Skin epidermis (tissue), 12 donors: ENCODE results near the gene CCDC90B.
"Not testable (repeated sequence)": the region's sequence is repeated elsewhere in the genome, so short reads cannot be mapped to it uniquely, and the experiment has no call there.

Experiments used
- H3K27ac ChIP-seq, 21 experiments: fragments of 200-600 bp; sonication (generic) in 11 of 21; one replicate each; pipeline ENCODE4 v1.5.0; 2020; ENCODE audit warnings: mild to moderate bottlenecking in 3 of 21, inconsistent platforms in 2 of 21, moderate library complexity in 2 of 21
- H3K4me3 ChIP-seq, 7 experiments: fragments of 200-600 bp; sonication (generic) in 2 of 7; one replicate each; pipeline ENCODE4 v1.5.0; 2020; ENCODE audit warnings: inconsistent platforms in 2 of 7, mild to moderate bottlenecking in 2 of 7, moderate library complexity in 1 of 7

Gene CCDC90B

GRCh38 chr11:83285771-83286528 is at the start of gene CCDC90B:
Gene CCDC90B (minus strand): TSS chr11:83286367. CDS start chr11:83285972, 395 bp downstream.
- H3K4me3 ChIP-seq: peak within 1 kb of the TSS; percentile 61 to 84 (median 71)
- peak within 1 kb of the TSS; percentile 78 to 99 (median 95) for H3K27ac ChIP-seq

- Histone ChIP-seq H3K27ac (no peak overlapping the region), H3K4me3 (no peak overlapping the region)
Measured at GRCh38 chr11:83335446-83336070, 49.4 kb upstream of the CCDC90B start.

- Histone ChIP-seq H3K27ac (no peak overlapping the region), H3K4me3 (no peak overlapping the region)
Measured at GRCh38 chr11:83330303-83330702, 44.1 kb upstream of the CCDC90B start.

- no peak overlapping the region for H3K4me3 ChIP-seq
- no peak overlapping the region for H3K27ac ChIP-seq
Measured at GRCh38 chr11:83326326-83326725, 40.2 kb upstream of the CCDC90B start.

GRCh38 chr11:83319346-83319745 is 33.2 kb upstream of the CCDC90B start:
- Histone ChIP-seq H3K27ac (no peak overlapping the region), H3K4me3 (no peak overlapping the region)

GRCh38 chr11:83318931-83319330 is 32.8 kb upstream of the CCDC90B start:
- no peak overlapping the region for H3K4me3 ChIP-seq
- no peak overlapping the region for H3K27ac ChIP-seq

- Histone ChIP-seq H3K27ac (no peak overlapping the region), H3K4me3 (no peak overlapping the region)
Measured at GRCh38 chr11:83317757-83318690, 31.9 kb upstream of the CCDC90B start.

- H3K4me3 ChIP-seq: not testable (repeated sequence)
- peak overlapping the region in 3 of 21 experiments; percentile 8 to 63 (median 41) for H3K27ac ChIP-seq
Measured at GRCh38 chr11:83316897-83317268, 30.7 kb upstream of the CCDC90B start.

- not testable (repeated sequence) for H3K4me3 ChIP-seq
- peak overlapping the region in 3 of 21 experiments; percentile 8 to 63 (median 41) for H3K27ac ChIP-seq
Measured at GRCh38 chr11:83316143-83316896, 30.2 kb upstream of the CCDC90B start.

- Histone ChIP-seq H3K27ac (no peak overlapping the region), H3K4me3 (no peak overlapping the region)
Measured at GRCh38 chr11:83312430-83312829, 26.3 kb upstream of the CCDC90B start.

- Histone ChIP-seq H3K4me3 (no peak overlapping the region), H3K27ac (no peak overlapping the region)
Measured at GRCh38 chr11:83311701-83312100, 25.5 kb upstream of the CCDC90B start.

GRCh38 chr11:83310718-83311117 is 24.6 kb upstream of the CCDC90B start:
- H3K4me3 ChIP-seq: no peak overlapping the region
- H3K27ac ChIP-seq: no peak overlapping the region

- not testable (repeated sequence) for H3K27ac ChIP-seq, H3K4me3 ChIP-seq
Measured at GRCh38 chr11:83308536-83308935, 22.4 kb upstream of the CCDC90B start.

GRCh38 chr11:83306200-83307080 is 20.3 kb upstream of the CCDC90B start:
- H3K4me3 ChIP-seq: no peak overlapping the region
- H3K27ac ChIP-seq: no peak overlapping the region

GRCh38 chr11:83303316-83303715 is 17.1 kb upstream of the CCDC90B start:
- Histone ChIP-seq H3K4me3 (no peak overlapping the region), H3K27ac (no peak overlapping the region)

- H3K4me3 ChIP-seq: no peak overlapping the region
- no peak overlapping the region for H3K27ac ChIP-seq
Measured at GRCh38 chr11:83302151-83302550, 16.0 kb upstream of the CCDC90B start.

GRCh38 chr11:83299681-83300080 is 13.5 kb upstream of the CCDC90B start:
- no peak overlapping the region for H3K4me3 ChIP-seq
- no peak overlapping the region for H3K27ac ChIP-seq

- H3K27ac ChIP-seq: no peak overlapping the region
- no peak overlapping the region for H3K4me3 ChIP-seq
Measured at GRCh38 chr11:83294208-83294607, 8.0 kb upstream of the CCDC90B start.

- H3K4me3 ChIP-seq: no peak overlapping the region
- H3K27ac ChIP-seq: no peak overlapping the region
Measured at GRCh38 chr11:83293457-83293774, 7.2 kb upstream of the CCDC90B start.
